Measurements from ENCODE around the gene HNRNPA3. TPM values are rescaled to one million over a fixed set of nuclear protein-coding genes. Genes with fewer than 3 reads are reported as not detected.

Gene HNRNPA3
- total and polyA plus RNA-seq, 2 of the 13 experiments (the other 11 are each of a cell fraction or from before 2014, with no cell fraction given), result 73.3 to 97.7 TPM

DNA sequence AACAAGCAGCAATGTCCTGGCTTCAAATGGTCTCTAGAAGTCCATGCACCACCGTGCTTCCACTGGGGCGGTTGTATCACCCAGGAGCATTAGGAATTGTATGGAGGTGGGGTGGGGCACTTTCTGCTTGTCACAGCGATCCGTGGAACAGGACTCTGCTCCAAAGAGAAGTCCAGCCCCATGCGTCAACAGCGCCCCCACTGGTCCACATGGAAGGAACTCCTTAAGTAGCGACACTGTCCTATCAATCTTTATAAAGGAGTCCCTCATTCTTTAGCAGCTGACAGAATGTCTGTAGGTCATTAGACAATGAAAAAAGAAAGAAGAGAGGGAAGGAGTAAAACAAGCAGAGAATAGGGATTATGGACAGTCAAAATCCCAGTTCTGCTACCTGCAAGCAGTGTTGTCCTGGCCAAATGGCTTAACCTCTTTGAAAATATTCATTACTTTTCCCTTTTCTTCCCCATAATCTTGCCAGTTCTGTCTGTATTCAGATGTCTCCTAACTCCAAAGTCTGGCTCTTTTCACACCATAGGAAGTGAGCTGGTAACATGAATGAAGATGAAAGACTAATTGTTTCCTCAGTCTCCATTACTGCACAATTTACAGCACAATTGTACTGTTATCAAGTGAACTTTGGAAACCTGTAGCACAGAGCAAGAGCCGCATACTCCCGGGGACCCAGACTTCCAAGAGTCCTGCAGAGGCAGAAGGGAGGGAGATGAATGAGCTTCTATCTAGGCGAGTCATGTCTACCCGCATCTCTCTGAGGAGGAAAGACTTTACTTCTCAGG, 42.0 kb downstream of the HNRNPA3 start (continued):
- TF ChIP-seq AHDC1 (CRISPR knock-in tag; IDR thresholded peaks at IDR 0.05; ENCODE audit: borderline replicate concordance) (peak; percentile 40; the same call in 1 of the 2 replicates), HDAC1 (CRISPR knock-in tag; IDR thresholded peaks at IDR 0.05) (peak; percentile 52; the same call in 1 of the 2 replicates), CENPT (CRISPR knock-in tag; IDR thresholded peaks at IDR 0.05; ENCODE audit: low read depth) (no peak), CEBPG (CRISPR knock-in tag; IDR thresholded peaks at IDR 0.05) (peak; percentile 38; the same call in 1 of the 2 replicates), GATAD1 (CRISPR knock-in tag; IDR thresholded peaks at IDR 0.05) (peak; percentile 44; the same call in 1 of the 2 replicates), ZIK1 (CRISPR knock-in tag; IDR thresholded peaks at IDR 0.05; ENCODE audit: borderline replicate concordance, low read depth) (0 out of 2 replicates have a peak, but pooled peaks have one; percentile 38), HOXA9 (CRISPR knock-in tag; IDR thresholded peaks at IDR 0.05; ENCODE audit: borderline replicate concordance) (no peak), BCL6 (CRISPR knock-in tag; IDR thresholded peaks at IDR 0.05) (peak; percentile 0; the same call in 1 of the 2 replicates), ZNF660 (CRISPR knock-in tag; IDR thresholded peaks at IDR 0.05; ENCODE audit: borderline replicate concordance, low read depth) (no peak), ZFYVE20 (CRISPR knock-in tag; IDR thresholded peaks at IDR 0.05; ENCODE audit: borderline replicate concordance, low read depth) (no peak), ARNTL (CRISPR knock-in tag; IDR thresholded peaks at IDR 0.05) (0 out of 2 replicates have a peak, but pooled peaks have one; percentile 54), TOE1 (CRISPR knock-in tag; IDR thresholded peaks at IDR 0.05) (0 out of 2 replicates have a peak, but pooled peaks have one; percentile 42), SAP130 (CRISPR knock-in tag; IDR thresholded peaks at IDR 0.05; ENCODE audit: low read depth) (peak; percentile 70), SSRP1 (CRISPR knock-in tag; IDR thresholded peaks at IDR 0.05) (no peak; the same call in 1 of the 2 replicates), KDM3A (CRISPR knock-in tag; IDR thresholded peaks at IDR 0.05; ENCODE audit: low read depth) (no peak), ZMYM2 (CRISPR knock-in tag; IDR thresholded peaks at IDR 0.05) (no peak)
- TF ChIP-seq, protein P1, sequence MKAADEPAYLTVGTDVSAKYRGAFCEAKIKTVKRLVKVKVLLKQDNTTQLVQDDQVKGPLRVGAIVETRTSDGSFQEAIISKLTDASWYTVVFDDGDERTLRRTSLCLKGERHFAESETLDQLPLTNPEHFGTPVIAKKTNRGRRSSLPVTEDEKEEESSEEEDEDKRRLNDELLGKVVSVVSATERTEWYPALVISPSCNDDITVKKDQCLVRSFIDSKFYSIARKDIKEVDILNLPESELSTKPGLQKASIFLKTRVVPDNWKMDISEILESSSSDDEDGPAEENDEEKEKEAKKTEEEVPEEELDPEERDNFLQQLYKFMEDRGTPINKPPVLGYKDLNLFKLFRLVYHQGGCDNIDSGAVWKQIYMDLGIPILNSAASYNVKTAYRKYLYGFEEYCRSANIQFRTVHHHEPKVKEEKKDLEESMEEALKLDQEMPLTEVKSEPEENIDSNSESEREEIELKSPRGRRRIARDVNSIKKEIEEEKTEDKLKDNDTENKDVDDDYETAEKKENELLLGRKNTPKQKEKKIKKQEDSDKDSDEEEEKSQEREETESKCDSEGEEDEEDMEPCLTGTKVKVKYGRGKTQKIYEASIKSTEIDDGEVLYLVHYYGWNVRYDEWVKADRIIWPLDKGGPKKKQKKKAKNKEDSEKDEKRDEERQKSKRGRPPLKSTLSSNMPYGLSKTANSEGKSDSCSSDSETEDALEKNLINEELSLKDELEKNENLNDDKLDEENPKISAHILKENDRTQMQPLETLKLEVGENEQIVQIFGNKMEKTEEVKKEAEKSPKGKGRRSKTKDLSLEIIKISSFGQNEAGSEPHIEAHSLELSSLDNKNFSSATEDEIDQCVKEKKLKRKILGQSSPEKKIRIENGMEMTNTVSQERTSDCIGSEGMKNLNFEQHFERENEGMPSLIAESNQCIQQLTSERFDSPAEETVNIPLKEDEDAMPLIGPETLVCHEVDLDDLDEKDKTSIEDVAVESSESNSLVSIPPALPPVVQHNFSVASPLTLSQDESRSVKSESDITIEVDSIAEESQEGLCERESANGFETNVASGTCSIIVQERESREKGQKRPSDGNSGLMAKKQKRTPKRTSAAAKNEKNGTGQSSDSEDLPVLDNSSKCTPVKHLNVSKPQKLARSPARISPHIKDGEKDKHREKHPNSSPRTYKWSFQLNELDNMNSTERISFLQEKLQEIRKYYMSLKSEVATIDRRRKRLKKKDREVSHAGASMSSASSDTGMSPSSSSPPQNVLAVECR (CRISPR knock-in tag; IDR thresholded peaks at IDR 0.05; ENCODE audit: borderline replicate concordance), result peak; percentile 50; the same call in 1 of the 2 replicates

All from HepG2 (cell line).